ENCODE measurements around the gene IRF5. TPM values are rescaled to one million over a fixed set of nuclear protein-coding genes. Genes with fewer than 3 reads are reported as not detected.

The IRF5 gene
- polyA plus RNA-seq, 1 donor, result 3.1 TPM

- DNase-seq, result no peak
Measured at GRCh38 chr7:128920913-128921582, 16.7 kb upstream of the IRF5 start.

GRCh38 chr7:128921866-128922440 is 15.8 kb upstream of the IRF5 start:
- DNase-seq, result no peak

- DNase-seq, result no peak
Measured at GRCh38 chr7:128922496-128923410, 15.0 kb upstream of the IRF5 start.

GRCh38 chr7:128923411-128923800 is 14.3 kb upstream of the IRF5 start:
- no peak for DNase-seq

- no peak for DNase-seq
Measured at GRCh38 chr7:128924707-128925588, 12.8 kb upstream of the IRF5 start.

GRCh38 chr7:128928159-128928813 is 9.4 kb upstream of the IRF5 start:
- DNase-seq, result no peak

- no peak for DNase-seq
Measured at GRCh38 chr7:128928882-128929788, 8.6 kb upstream of the IRF5 start.

GRCh38 chr7:128931190-128931798 is 6.4 kb upstream of the IRF5 start:
- DNase-seq, result no peak

- no peak for DNase-seq
Measured at GRCh38 chr7:128931965-128932861, 5.5 kb upstream of the IRF5 start.

GRCh38 chr7:128932862-128933179 is 4.9 kb upstream of the IRF5 start:
- DNase-seq, result no peak

- no peak for DNase-seq
Measured at GRCh38 chr7:128933180-128933891, 4.4 kb upstream of the IRF5 start.

- no peak for DNase-seq
Measured at GRCh38 chr7:128934361-128935341, 3.1 kb upstream of the IRF5 start.

- no peak for DNase-seq
Measured at GRCh38 chr7:128935342-128935730, 2.4 kb upstream of the IRF5 start.

GRCh38 chr7:128936798-128937197 is 929 bp upstream of the IRF5 start:
- DNase-seq, result no peak

- DNase-seq, result no peak
Measured at GRCh38 chr7:128937271-128937646, 468 bp upstream of the IRF5 start.

- DNase-seq, result no peak
Measured at GRCh38 chr7:128938544-128939074, 882 bp downstream of the IRF5 start.

All from hindlimb muscle (tissue), 1 donor.